Esophagus squamous epithelium (tissue), 5 donors: ENCODE measurements around the gene ZNF24. TPM values are rescaled to one million over a fixed set of nuclear protein-coding genes. Genes with fewer than 3 reads are reported as not detected.

Source experiments
- DNase-seq: peaks from one replicate; lab custom pipeline; 2025; lab: John Stamatoyannopoulos, UW
- H3K27ac ChIP-seq, 4 donors: fragments of 200-600 bp; sonication (generic); one replicate each; pipeline ENCODE4 v1.5.1; 2016 to 2019; ENCODE audit warnings: mild to moderate bottlenecking in 1 of 4
- H3K27me3 ChIP-seq, 4 donors: fragments of 200-600 bp; sonication (generic); 1 replicate in 3 of 4; 2 replicates in 1 of 4; pipeline versions ENCODE4 v1.5.1 to v1.6.0; 2017 to 2021; ENCODE audit warnings: antibody characterized with exemption in 1 of 4
- H3K36me3 ChIP-seq, 3 donors: fragments of 200-600 bp; sonication (generic); one replicate each; pipeline ENCODE4 v1.5.1; 2016 to 2019
- H3K4me1 ChIP-seq, 3 donors: fragments of 200-600 bp; sonication (generic); one replicate each; pipeline ENCODE4 v1.5.1; 2017 to 2019
- H3K4me3 ChIP-seq, 4 donors: fragments of 200-600 bp; sonication (generic); 1 replicate in 3 of 4; 2 replicates in 1 of 4; pipeline ENCODE4 v1.5.1; 2016 to 2019; ENCODE audit warnings: mild to moderate bottlenecking in 2 of 4, moderate library complexity in 1 of 4
- H3K9me3 ChIP-seq, 3 donors: fragments of 200-600 bp; sonication (generic); one replicate each; pipeline ENCODE4 v1.5.1; 2016 to 2019
- POLR2A ChIP-seq, 4 donors: fragments of 450-650 bp; IDR thresholded peaks; one replicate each; pipeline ENCODE4 v1.6.1; 2017; ENCODE audit warnings: antibody characterized with exemption in 4 of 4, mild to moderate bottlenecking in 4 of 4, moderate library complexity in 3 of 4
- WGBS, 2 donors: methylation state at CpG; one replicate each; pipeline ENCODE4 v1.1.5; 2018; 5-methylcytosine and 5-hydroxymethylcytosine counted together
- intact Hi-C: fragments of 100-400 bp; cut with DNase I; formaldehyde crosslinking; loops from one replicate; pipeline ENCODE4 v1.15.0; 2022
- total RNA-seq, 4 donors: library from RNA; depleted of rRNA; stranded (reverse); fragments of >200 nt; gene quantifications; one replicate each; pipeline ENCODE4 v1.1.0, GENCODE V29; 2016
- TF ChIP-seq, protein P1 (sequence below), 6 experiments: fragments of 450-650 bp in 4 of 6; fragments of 200-600 bp in 2 of 6; sonication (generic) in 2 of 6; IDR thresholded peaks; one replicate each; pipeline ENCODE4 v1.5.1; 2016 to 2019; ENCODE audit warnings: antibody characterized with exemption in 6 of 6, mild to moderate bottlenecking in 4 of 6, moderate library complexity in 4 of 6
- donor health status: DM: yes; HTN: yes; CAD: no.

The ZNF24 gene
- total RNA-seq, 4 donors from 2014 or later = 20.8 to 30.3 (median 23.4) TPM

GRCh38 chr18:35345950-35346349 is 1.7 kb upstream of the ZNF24 start:
- intact Hi-C loops = loop anchor here (5.0 kb wide), 1 partner anchor 109 kb away; no protein-coding TSS in a partner anchor
- 87 to 95% methylated on average over 1 of the region's 1 CpG for WGBS, 2 donors
- TF ChIP-seq, protein P1, sequence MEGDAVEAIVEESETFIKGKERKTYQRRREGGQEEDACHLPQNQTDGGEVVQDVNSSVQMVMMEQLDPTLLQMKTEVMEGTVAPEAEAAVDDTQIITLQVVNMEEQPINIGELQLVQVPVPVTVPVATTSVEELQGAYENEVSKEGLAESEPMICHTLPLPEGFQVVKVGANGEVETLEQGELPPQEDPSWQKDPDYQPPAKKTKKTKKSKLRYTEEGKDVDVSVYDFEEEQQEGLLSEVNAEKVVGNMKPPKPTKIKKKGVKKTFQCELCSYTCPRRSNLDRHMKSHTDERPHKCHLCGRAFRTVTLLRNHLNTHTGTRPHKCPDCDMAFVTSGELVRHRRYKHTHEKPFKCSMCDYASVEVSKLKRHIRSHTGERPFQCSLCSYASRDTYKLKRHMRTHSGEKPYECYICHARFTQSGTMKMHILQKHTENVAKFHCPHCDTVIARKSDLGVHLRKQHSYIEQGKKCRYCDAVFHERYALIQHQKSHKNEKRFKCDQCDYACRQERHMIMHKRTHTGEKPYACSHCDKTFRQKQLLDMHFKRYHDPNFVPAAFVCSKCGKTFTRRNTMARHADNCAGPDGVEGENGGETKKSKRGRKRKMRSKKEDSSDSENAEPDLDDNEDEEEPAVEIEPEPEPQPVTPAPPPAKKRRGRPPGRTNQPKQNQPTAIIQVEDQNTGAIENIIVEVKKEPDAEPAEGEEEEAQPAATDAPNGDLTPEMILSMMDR (IDR thresholded peaks at IDR 0.05) = no peak
- no peak for TF ChIP-seq POLR2A (IDR thresholded peaks at IDR 0.05)
- Histone ChIP-seq H3K36me3 (no peaks in the 10 kb centered on the region), H3K27ac (no peak overlapping the region), H3K27me3 (no peaks in the 10 kb centered on the region), H3K9me3 (no peaks in the 10 kb centered on the region), H3K4me3 (no peak overlapping the region), H3K4me1 (peaks cover 5 to 39% (median 12%) of the 10 kb centered on the region in 3 donors)
- DNase-seq = no peak

DNA sequence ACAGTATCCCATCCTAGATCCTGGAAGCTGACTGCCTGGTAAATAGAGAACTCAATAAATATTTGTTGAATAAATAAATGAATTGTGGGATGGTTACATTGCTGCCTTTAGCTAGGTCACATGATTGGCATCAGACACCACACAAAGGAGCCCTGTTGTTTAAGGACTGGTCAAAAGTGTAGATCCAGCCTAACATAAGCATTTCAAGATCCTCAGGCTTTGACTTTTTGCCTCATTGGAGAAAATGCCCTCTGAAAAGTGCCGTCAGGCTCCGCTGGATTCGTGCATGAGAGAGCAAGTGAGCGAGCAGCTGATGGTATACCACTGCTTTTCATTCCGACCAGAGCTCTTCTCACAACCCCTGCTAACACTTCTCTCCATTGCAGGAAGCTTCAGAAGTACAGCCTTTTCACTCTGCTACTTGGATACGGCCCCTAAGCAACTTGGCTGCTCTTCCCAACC is 1.3 kb upstream of the ZNF24 start:
- intact Hi-C loops = loop anchor here (5.0 kb wide), 1 partner anchor 108 kb away; no protein-coding TSS in a partner anchor
- Histone ChIP-seq H3K9me3 (no peaks in the 10 kb centered on the region), H3K27ac (no peak overlapping the region), H3K36me3 (peaks cover 0 to 3% (median 0%) of the 10 kb centered on the region in 3 donors), H3K27me3 (no peaks in the 10 kb centered on the region), H3K4me1 (peaks cover 5 to 44% (median 12%) of the 10 kb centered on the region in 3 donors), H3K4me3 (no peak overlapping the region)
- no peak for DNase-seq
- no peak for TF ChIP-seq POLR2A (IDR thresholded peaks at IDR 0.05)
- TF ChIP-seq, protein P1 (IDR thresholded peaks at IDR 0.05) = no peak
- WGBS, 2 donors = 45 to 69% methylated on average over 6 of the region's 6 CpGs

DNA sequence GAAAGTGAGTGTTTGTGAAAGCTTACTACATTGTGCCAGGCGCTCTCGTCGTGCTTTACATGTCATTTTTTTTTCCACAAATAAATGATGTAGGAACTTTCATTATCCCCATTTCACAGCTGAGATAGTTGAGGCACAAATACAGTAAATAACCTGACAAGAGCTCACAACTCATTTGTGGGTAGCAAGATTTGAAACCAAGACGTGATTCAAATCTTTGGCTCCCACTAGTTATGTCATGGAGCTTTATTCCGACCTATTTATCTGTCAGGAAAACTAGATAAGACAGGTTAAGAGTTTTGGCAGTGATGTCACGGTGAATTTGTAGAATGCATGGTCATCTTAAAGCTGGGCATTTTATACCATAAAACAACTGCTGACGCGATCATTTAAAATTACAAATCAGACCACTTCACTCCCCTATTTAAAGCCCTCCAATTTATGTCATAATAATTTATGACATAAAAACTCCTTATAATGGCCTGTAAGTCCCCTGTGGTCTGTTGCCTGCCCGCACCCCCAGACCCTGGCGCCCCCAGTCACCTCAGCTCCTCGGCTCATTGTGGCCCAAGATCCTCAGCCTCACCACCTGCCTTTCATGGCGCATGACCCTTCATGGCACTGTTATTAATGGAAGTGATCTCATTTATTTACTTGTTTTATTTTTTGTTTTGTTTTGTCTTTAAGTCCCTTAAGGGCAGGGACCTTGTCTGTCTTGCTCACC is 678 bp upstream of the ZNF24 start:
- no peaks in the 10 kb centered on the region for H3K9me3 ChIP-seq
- DNase-seq = no peak
- WGBS, 2 donors = 44 to 45% methylated on average over 12 of the region's 12 CpGs

DNA sequence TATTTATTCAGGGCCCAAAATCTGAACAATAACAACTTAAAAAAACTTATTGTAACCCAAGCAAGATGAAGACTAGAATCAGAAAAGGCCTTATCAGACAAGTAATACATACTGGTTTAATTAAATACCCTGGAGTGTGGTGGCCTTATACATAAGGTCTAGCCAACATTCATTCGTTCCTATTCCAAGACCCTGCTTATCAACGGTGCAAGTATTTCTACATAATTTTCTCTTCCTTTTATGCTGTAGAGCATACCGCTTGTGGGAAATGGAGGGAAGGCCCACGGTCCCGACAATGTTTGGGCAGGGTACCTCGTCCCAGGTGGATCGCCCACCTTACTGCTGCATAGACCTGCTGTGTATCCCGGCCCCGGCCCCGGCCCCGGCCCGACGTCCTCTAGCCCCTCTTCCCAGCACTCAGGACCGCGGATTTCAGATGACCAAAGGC is 708 bp downstream of the ZNF24 start:
- intact Hi-C loops = no loop called here
- no peak for DNase-seq
- Histone ChIP-seq H3K36me3 (peaks cover 0 to 23% (median 4%) of the 10 kb centered on the region in 3 donors), H3K27me3 (no peaks in the 10 kb centered on the region), H3K9me3 (no peaks in the 10 kb centered on the region), H3K4me1 (peaks cover 5 to 55% (median 12%) of the 10 kb centered on the region in 3 donors), H3K4me3 (peak overlapping the region; percentile 88 to 98 (median 96)), H3K27ac (peak overlapping the region; percentile 99 to 100 (median 99))
- 3% methylated on average over 6 to 12 of the region's 15 CpGs for WGBS, 2 donors
- TF ChIP-seq, protein P1 (IDR thresholded peaks at IDR 0.05) = no peak
- TF ChIP-seq POLR2A (IDR thresholded peaks at IDR 0.05) = no peak

More for the DNA sequence above, 678 bp upstream of the ZNF24 start:
- H3K27me3 ChIP-seq = no peaks in the 10 kb centered on the region
- H3K4me1 ChIP-seq = peaks cover 5 to 50% (median 12%) of the 10 kb centered on the region in 3 donors
- peak overlapping the region; percentile 99 to 100 (median 99) for H3K27ac ChIP-seq
- peak overlapping the region; percentile 88 to 98 (median 96) for H3K4me3 ChIP-seq
- TF ChIP-seq, protein P1 (IDR thresholded peaks at IDR 0.05) = no peak
- no peak for TF ChIP-seq POLR2A (IDR thresholded peaks at IDR 0.05)
- intact Hi-C loops = loop anchor here (5.0 kb wide), 1 partner anchor 108 kb away; no protein-coding TSS in a partner anchor
- peaks cover 0 to 9% (median 4%) of the 10 kb centered on the region in 3 donors for H3K36me3 ChIP-seq

DNA sequence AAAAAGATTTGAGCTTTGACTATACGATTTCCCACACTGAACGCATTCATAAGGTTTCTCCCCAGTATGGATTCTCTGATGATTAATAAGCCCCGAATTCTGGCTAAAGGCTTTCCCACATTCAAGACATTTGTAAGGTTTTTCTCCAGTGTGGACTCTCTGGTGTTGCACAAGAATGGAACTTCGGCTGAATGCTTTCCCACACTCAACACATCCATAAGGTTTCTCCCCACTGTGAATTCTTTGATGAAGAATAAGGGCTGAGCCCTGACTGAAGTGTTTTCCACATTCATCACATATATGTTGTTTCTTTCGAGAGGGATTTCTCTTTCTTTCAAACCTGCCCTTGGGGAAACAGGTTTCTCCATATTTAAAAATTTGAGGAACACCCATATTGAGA is 6.9 kb downstream of the ZNF24 start:
- Histone ChIP-seq H3K27ac (no peak overlapping the region), H3K4me1 (peaks cover 0 to 32% (median 0%) of the 10 kb centered on the region in 3 donors), H3K4me3 (no peak overlapping the region), H3K9me3 (no peaks in the 10 kb centered on the region), H3K36me3 (peaks cover 9 to 85% (median 28%) of the 10 kb centered on the region in 3 donors), H3K27me3 (no peaks in the 10 kb centered on the region)
- intact Hi-C loops = no loop called here
- 85 to 86% methylated on average over 5 of the region's 5 CpGs for WGBS, 2 donors
- TF ChIP-seq POLR2A (IDR thresholded peaks at IDR 0.05) = no peak
- TF ChIP-seq, protein P1 (IDR thresholded peaks at IDR 0.05) = no peak
- no peak for DNase-seq
